H1 (cell line): Measurements from ENCODE around the gene IFT43. TPM values are rescaled to one million over a fixed set of nuclear protein-coding genes. Genes with fewer than 3 reads are reported as not detected.

Source experiments
- EZH2 ChIP-seq: fragments of 200-600 bp; sonication (generic); IDR thresholded peaks from 2 replicates; pipeline ENCODE4 v1.7.1; 2012; ENCODE audit warnings: low read depth, mild to moderate bottlenecking, moderate library complexity, low read length, inconsistent platforms; ENCODE audit not compliant: severe bottlenecking
- GABPA ChIP-seq: IDR thresholded peaks from 2 replicates; pipeline ENCODE4 v1.6.1; 2011; ENCODE audit warnings: mild to moderate bottlenecking, low read length, moderate library complexity, borderline replicate concordance; ENCODE audit not compliant: insufficient read depth
- POU5F1 ChIP-seq: IDR thresholded peaks from 2 replicates; pipeline ENCODE4 v1.6.1; 2011; ENCODE audit warnings: low read depth, mild to moderate bottlenecking, low read length, moderate library complexity
- polyA plus RNA-seq, 7 experiments: library from polyadenylated mRNA; depleted of rRNA in 3 of 7; stranded (reverse) in 5 of 7; unstranded in 2 of 7; fragments of >200 nt in 5 of 7; fragments of 200-250 nt in 2 of 7; gene quantifications; 1 replicate in 5 of 7; 2 replicates in 1 of 7; 4 replicates in 1 of 7; pipeline versions ENCODE4 v1.2.1 to v1.2.3, GENCODE V29; 2011 to 2013; ENCODE audit warnings: missing spikeins in 2 of 7, mixed read lengths in 2 of 7
- total RNA-seq: library from RNA; stranded (reverse); fragmentation: NEBNext Ultra II Directional; extraction: Animal tissue kit (Norgen Biotek cat#: 25700); gene quantifications from 2 replicates; pipeline ENCODE4 v1.2.1, GENCODE V29; 2021

The IFT43 gene
- total and polyA plus RNA-seq, 2 of the 8 experiments (the other 6 are each of a cell fraction or from before 2014, with no cell fraction given), result 17.0 to 20.8 TPM

DNA sequence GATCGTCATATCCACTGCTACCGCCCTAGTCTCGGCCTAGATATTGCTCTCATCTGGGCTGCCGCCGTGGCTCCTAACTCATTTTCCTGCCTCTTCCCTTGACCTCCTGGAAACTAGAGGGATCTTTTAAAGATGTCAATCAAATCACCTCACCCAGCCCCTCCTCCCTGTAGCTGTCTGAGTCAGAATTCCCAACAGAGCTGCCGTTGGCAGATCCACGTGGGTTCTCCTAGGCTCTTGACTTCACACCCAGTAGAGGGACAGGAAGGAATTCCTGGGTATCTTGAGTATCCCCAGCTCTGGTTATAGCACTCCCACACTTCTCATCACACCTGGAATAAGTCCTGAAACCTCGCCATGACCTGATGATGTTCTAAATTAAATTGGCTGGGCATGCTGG lies 15.7 kb upstream of the IFT43 start (continued):
- TF ChIP-seq POU5F1 (no peak), EZH2 (no peak), GABPA (no peak)
